ENCODE measurements around the gene PYGO2.

Gene PYGO2

GRCh38 chr1:154931940-154932487 lies 29.6 kb downstream of the PYGO2 start:
- TF ChIP-seq, protein P1, sequence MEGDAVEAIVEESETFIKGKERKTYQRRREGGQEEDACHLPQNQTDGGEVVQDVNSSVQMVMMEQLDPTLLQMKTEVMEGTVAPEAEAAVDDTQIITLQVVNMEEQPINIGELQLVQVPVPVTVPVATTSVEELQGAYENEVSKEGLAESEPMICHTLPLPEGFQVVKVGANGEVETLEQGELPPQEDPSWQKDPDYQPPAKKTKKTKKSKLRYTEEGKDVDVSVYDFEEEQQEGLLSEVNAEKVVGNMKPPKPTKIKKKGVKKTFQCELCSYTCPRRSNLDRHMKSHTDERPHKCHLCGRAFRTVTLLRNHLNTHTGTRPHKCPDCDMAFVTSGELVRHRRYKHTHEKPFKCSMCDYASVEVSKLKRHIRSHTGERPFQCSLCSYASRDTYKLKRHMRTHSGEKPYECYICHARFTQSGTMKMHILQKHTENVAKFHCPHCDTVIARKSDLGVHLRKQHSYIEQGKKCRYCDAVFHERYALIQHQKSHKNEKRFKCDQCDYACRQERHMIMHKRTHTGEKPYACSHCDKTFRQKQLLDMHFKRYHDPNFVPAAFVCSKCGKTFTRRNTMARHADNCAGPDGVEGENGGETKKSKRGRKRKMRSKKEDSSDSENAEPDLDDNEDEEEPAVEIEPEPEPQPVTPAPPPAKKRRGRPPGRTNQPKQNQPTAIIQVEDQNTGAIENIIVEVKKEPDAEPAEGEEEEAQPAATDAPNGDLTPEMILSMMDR (IDR thresholded peaks at IDR 0.05), result no peak

DNA sequence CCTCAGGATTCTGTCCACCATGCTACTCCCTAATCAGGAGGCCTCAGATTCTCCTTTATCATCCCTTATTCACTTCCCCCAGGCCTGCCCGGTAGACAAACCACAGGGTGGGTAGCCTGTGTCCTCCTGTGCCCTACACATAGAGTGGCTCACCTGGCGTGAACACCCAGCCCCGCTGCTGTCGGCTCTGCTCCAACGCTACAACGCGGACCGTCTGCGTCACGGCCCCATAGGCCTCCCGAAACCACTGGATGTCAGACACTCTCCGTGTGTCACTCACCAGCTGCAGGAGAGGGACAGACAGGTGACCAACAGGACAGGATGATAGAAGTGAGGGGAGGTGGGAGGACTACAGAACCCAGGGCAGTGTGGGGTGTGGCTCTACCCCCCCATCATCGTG lies 35.4 kb downstream of the PYGO2 start:
- TF ChIP-seq, protein P1 (IDR thresholded peaks at IDR 0.05), result no peak

- TF ChIP-seq, protein P1 (IDR thresholded peaks at IDR 0.05), result no peak
These were observed 36.0 kb downstream of the PYGO2 start for GRCh38 chr1:154925335-154926170.

DNA sequence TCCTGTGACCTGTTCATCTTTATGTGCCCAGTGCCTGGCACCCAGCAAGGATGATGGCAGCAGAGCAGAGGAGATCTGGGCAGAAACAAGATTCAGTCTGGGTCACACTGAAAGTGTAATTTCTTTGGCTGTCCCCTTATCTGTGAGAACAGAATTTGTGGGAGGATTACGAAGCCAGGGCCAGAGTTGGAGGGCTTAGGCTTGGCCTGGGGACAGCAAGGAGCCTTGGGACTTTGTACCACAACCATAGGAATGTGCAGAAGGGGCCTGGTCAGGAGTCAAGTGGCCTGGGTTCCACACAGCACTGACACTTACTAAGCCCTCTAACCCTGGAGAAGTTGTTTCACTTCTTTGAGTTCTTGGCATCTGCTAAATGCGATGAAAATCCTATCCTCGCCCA lies 37.9 kb downstream of the PYGO2 start:
- TF ChIP-seq, protein P1 (IDR thresholded peaks at IDR 0.05), result no peak

DNA sequence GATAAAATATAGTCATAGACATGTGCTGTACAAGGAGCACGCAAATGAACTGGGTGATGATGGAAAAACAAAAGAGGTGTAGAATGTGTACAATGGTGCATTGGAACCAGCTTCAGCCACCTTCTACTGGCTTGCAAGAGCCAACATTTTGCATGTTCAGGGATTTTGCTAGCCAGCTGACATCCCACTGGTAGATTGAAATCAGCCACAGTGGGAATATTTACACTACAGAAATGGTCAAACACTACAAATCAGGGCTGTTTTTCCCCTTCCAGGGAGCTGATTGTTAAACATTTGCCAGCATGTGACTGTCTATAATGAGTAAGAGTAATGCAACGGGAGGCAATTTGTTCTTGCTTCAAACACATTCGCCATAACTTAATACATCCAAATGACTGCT lies 48.3 kb downstream of the PYGO2 start:
- TF ChIP-seq, protein P1 (IDR thresholded peaks at IDR 0.05), result no peak

- TF ChIP-seq, protein P1 (IDR thresholded peaks at IDR 0.05), result no peak
These were observed 48.8 kb downstream of the PYGO2 start for GRCh38 chr1:154912755-154913154.

DNA sequence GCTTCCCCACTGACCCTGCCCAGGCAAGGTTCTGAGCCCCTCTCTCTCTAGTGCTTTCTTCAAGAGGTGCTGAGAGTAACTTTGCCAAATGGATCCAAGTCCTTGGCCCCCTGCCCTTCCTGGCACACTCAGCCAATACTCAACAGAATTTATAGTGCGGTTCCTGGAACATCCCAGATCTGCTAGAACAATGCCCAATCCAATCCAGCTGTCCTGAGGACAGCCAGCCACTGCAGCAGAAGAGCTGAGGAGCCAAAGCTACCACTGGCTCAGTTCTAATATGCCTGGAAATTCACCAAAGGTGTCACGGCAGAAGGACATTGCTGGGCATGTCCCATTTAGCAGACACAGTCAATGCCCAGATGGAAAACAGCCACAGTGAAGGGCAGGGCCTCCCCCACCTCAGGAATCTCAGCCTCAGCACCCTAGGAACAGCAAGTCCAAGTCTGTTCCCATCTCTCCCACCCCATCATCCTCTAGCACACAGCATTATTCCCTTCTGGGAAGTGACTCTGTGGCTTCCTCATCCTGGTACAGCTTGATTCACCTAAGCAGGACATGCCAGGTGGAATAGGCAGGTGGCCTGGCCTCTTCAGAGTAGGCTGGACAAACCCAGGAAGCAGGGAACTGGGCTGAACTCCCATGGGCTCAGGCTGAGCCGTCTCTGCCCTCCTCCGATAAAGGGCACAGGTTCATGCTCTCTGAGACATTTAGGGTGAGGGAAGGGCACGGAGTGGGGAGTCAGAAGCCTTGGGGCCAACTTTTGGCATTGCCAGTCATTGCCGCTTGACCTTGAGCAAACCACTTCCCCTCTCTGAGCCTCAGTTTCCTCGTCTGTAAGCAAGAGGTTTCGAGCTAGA lies 49.7 kb downstream of the PYGO2 start:
- TF ChIP-seq, protein P1 (IDR thresholded peaks at IDR 0.05), result no peak

Data from LNCAP (cell line).